ENCODE measurements around the gene TTC23.

The TTC23 gene

GRCh38 chr15:99120050-99120777 is 129.2 kb downstream of the TTC23 start:
- Histone ChIP-seq H2AFZ (ENCODE audit: low read depth) (no peak overlapping the region), H3K9ac (no peak overlapping the region), H3K4me1 (ENCODE audit: low read depth, poor library complexity, severe bottlenecking) (peaks cover 24% of the 10 kb centered on the region), H3K4me3 (IDR thresholded peaks at IDR 0.05; ENCODE audit: insufficient read depth, low read depth, low read length) (no peak overlapping the region), H3K27ac (no peak overlapping the region), H3K27me3 (ENCODE audit: insufficient read depth, low read depth) (no peaks in the 10 kb centered on the region), H3K36me3 (ENCODE audit: insufficient read depth) (no peaks in the 10 kb centered on the region), H4K20me1 (ENCODE audit: insufficient read depth) (no peaks in the 10 kb centered on the region), H3K4me2 (no peak overlapping the region), H3K79me2 (ENCODE audit: insufficient read depth, low read depth) (no peaks in the 10 kb centered on the region)
- TF ChIP-seq CTCF (conservative IDR thresholded peaks at IDR 0.05; ENCODE audit: low read depth, low read length) = no peak

GRCh38 chr15:99118801-99119546 is 130.4 kb downstream of the TTC23 start:
- Histone ChIP-seq H3K4me3 (IDR thresholded peaks at IDR 0.05; ENCODE audit: insufficient read depth, low read depth, low read length) (no peak overlapping the region), H3K27me3 (ENCODE audit: insufficient read depth, low read depth) (no peaks in the 10 kb centered on the region), H3K27ac (no peak overlapping the region), H2AFZ (ENCODE audit: low read depth) (no peak overlapping the region), H4K20me1 (ENCODE audit: insufficient read depth) (no peaks in the 10 kb centered on the region), H3K4me2 (no peak overlapping the region), H3K36me3 (ENCODE audit: insufficient read depth) (no peaks in the 10 kb centered on the region), H3K4me1 (ENCODE audit: low read depth, poor library complexity, severe bottlenecking) (peaks cover 12% of the 10 kb centered on the region), H3K79me2 (ENCODE audit: insufficient read depth, low read depth) (no peaks in the 10 kb centered on the region), H3K9ac (no peak overlapping the region)
- TF ChIP-seq CTCF (conservative IDR thresholded peaks at IDR 0.05; ENCODE audit: low read depth, low read length) = no peak

GRCh38 chr15:99118258-99118632 is 131.1 kb downstream of the TTC23 start:
- Histone ChIP-seq H3K36me3 (ENCODE audit: insufficient read depth) (no peaks in the 10 kb centered on the region), H3K9ac (no peak overlapping the region), H2AFZ (ENCODE audit: low read depth) (no peak overlapping the region), H3K4me3 (IDR thresholded peaks at IDR 0.05; ENCODE audit: insufficient read depth, low read depth, low read length) (no peak overlapping the region), H3K4me1 (ENCODE audit: low read depth, poor library complexity, severe bottlenecking) (peaks cover 5% of the 10 kb centered on the region), H3K27me3 (ENCODE audit: insufficient read depth, low read depth) (no peaks in the 10 kb centered on the region), H4K20me1 (ENCODE audit: insufficient read depth) (no peaks in the 10 kb centered on the region), H3K79me2 (ENCODE audit: insufficient read depth, low read depth) (no peaks in the 10 kb centered on the region), H3K27ac (no peak overlapping the region), H3K4me2 (no peak overlapping the region)
- no peak for TF ChIP-seq CTCF (conservative IDR thresholded peaks at IDR 0.05; ENCODE audit: low read depth, low read length)

GRCh38 chr15:99117563-99118257 is 131.7 kb downstream of the TTC23 start:
- Histone ChIP-seq H3K79me2 (ENCODE audit: insufficient read depth, low read depth) (no peaks in the 10 kb centered on the region), H3K4me1 (ENCODE audit: low read depth, poor library complexity, severe bottlenecking) (no peaks in the 10 kb centered on the region), H3K27ac (no peak overlapping the region), H3K27me3 (ENCODE audit: insufficient read depth, low read depth) (no peaks in the 10 kb centered on the region), H4K20me1 (ENCODE audit: insufficient read depth) (no peaks in the 10 kb centered on the region), H3K36me3 (ENCODE audit: insufficient read depth) (no peaks in the 10 kb centered on the region), H3K9ac (no peak overlapping the region), H3K4me2 (no peak overlapping the region), H3K4me3 (IDR thresholded peaks at IDR 0.05; ENCODE audit: insufficient read depth, low read depth, low read length) (no peak overlapping the region), H2AFZ (ENCODE audit: low read depth) (no peak overlapping the region)
- TF ChIP-seq CTCF (conservative IDR thresholded peaks at IDR 0.05; ENCODE audit: low read depth, low read length) = no peak

All from KMS-11 (cell line).